Measurements from ENCODE around the gene SEMA4C.
"Not testable (repeated sequence)": the region's sequence is repeated elsewhere in the genome, so short reads cannot be mapped to it uniquely, and the experiment has no call there.

SEMA4C gene

GRCh38 chr2:96866149-96866548 lies 3.7 kb downstream of the SEMA4C start:
- DNase-seq = no peak

GRCh38 chr2:96865654-96866053 lies 4.2 kb downstream of the SEMA4C start:
- no peak for DNase-seq

GRCh38 chr2:96864343-96865091 lies 5.4 kb downstream of the SEMA4C start:
- DNase-seq = no peak

GRCh38 chr2:96863575-96864342 lies 6.1 kb downstream of the SEMA4C start:
- no peak for DNase-seq

GRCh38 chr2:96863056-96863455 lies 6.8 kb downstream of the SEMA4C start:
- not testable (repeated sequence) for DNase-seq

GRCh38 chr2:96861074-96861473 lies 8.8 kb downstream of the SEMA4C start:
- no peak for DNase-seq

- DNase-seq = no peak
These were observed 9.5 kb downstream of the SEMA4C start for GRCh38 chr2:96860065-96861029.

GRCh38 chr2:96859681-96860064 lies 10.2 kb downstream of the SEMA4C start:
- no peak for DNase-seq

- DNase-seq = peak in 1 of 2 experiments; percentile 36
These were observed 10.7 kb downstream of the SEMA4C start for GRCh38 chr2:96859099-96859649.

- peak; percentile 92 to 96 for DNase-seq
These were observed 12.1 kb downstream of the SEMA4C start, which contains the start of gene ANKRD39 for GRCh38 chr2:96857667-96858372. ANKRD39 (minus strand) TSS chr2:96858016; CDS start chr2:96857987, 29 bp downstream.

- peak in 1 of 2 experiments; percentile 43 for DNase-seq
These were observed 12.9 kb downstream of the SEMA4C start for GRCh38 chr2:96856776-96857666.

- no peak for DNase-seq
These were observed 16.6 kb downstream of the SEMA4C start for GRCh38 chr2:96853321-96853720.

GRCh38 chr2:96852667-96853066 lies 17.2 kb downstream of the SEMA4C start:
- no peak for DNase-seq

- no peak for DNase-seq
These were observed 21.6 kb downstream of the SEMA4C start for GRCh38 chr2:96848264-96848663.

GRCh38 chr2:96847586-96847985 lies 22.3 kb downstream of the SEMA4C start:
- no peak for DNase-seq

GRCh38 chr2:96846825-96847224 lies 23.1 kb downstream of the SEMA4C start:
- DNase-seq = no peak

GRCh38 chr2:96844405-96844808 lies 25.5 kb downstream of the SEMA4C start:
- no peak for DNase-seq

- no peak for DNase-seq
These were observed 26.2 kb downstream of the SEMA4C start, which contains the start of gene ANKRD23 for GRCh38 chr2:96843538-96844268. ANKRD23 (minus strand) TSS chr2:96844021; CDS start chr2:96843992, 29 bp downstream.

GRCh38 chr2:96842600-96842999 lies 27.3 kb downstream of the SEMA4C start:
- DNase-seq = no peak
